ENCODE measurements around the gene MRPL16.
"Not testable (repeated sequence)": the region's sequence is repeated elsewhere in the genome, so short reads cannot be mapped to it uniquely, and the experiment has no call there.

MRPL16 gene

DNA sequence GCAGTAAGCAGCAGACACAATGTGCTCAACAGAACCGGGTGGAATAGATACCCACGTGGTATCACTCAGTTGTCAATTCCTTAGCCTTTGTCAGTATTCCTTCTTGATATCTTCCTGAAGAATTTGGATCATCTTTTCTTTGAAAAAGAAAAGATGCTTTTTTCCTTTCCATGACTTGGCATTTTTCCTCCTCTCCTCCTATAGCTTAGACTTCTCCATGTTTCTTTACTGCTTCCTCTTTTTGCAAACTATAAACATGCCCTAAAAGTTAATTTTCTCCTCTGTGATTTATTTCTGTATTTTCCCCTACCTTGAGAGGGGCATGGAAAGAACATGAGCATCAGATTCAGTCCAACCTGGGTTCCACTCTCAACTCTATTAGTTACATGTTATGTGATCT lies 23.0 kb upstream of the MRPL16 start:
- Mint-ChIP-seq H3K27me3 (no peaks in the 10 kb centered on the region), H3K36me3 (ENCODE audit: low read depth) (no peaks in the 10 kb centered on the region), H3K4me3 (no peak overlapping the region), H3K4me1 (ENCODE audit: low read depth) (peaks cover 11% of the 10 kb centered on the region), H3K27ac (peak overlapping the region; percentile 3), H3K9me3 (no peaks in the 10 kb centered on the region)
- intact Hi-C loops (cut with micrococcal nuclease): no loop called here

GRCh38 chr11:59829358-59829757 lies 18.8 kb upstream of the MRPL16 start:
- no peak overlapping the region for H3K4me3 Mint-ChIP-seq
- H3K27me3 Mint-ChIP-seq: no peaks in the 10 kb centered on the region
- H3K27ac Mint-ChIP-seq: no peak overlapping the region
- no peaks in the 10 kb centered on the region for H3K36me3 Mint-ChIP-seq (ENCODE audit: low read depth)
- peaks cover 10% of the 10 kb centered on the region for H3K4me1 Mint-ChIP-seq (ENCODE audit: low read depth)
- intact Hi-C loops (cut with micrococcal nuclease): no loop called here
- no peaks in the 10 kb centered on the region for H3K9me3 Mint-ChIP-seq

DNA sequence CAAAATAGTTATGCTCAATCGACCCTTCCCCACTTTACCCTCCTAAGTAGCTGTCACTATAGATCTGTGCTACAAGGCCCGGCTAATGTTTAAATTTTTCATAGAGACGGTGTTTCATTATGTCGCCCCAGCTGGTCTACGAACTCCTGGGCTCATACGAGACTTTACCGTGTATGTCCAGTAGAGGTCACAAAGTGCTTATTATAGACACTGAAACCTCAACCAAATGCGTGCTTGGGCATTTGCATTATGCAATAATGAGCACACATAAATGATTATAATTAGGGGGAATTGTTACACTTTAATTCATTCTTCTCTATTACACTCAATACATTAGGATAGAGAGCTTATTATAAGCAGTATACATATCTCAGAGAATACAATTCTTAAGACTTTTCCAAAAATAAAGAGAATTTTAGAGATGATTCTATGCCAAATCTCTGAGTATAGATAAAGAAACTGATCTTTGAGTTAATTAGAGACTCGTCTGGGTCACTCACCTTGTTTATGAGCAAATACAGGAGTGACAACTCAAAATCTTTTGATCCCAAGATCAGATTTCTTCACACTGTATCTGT lies 12.5 kb upstream of the MRPL16 start:
- Mint-ChIP-seq H3K4me3 (no peak overlapping the region), H3K4me1 (ENCODE audit: low read depth) (peaks cover 17% of the 10 kb centered on the region), H3K9me3 (no peaks in the 10 kb centered on the region), H3K36me3 (ENCODE audit: low read depth) (no peaks in the 10 kb centered on the region), H3K27ac (no peak overlapping the region), H3K27me3 (no peaks in the 10 kb centered on the region)
- intact Hi-C loops (cut with micrococcal nuclease): loop anchor here (1.0 to 5.0 kb wide), 3 partner anchors 96 to 419 kb away; partner anchors contain the start of gene MS4A4E

GRCh38 chr11:59818572-59818971 lies 8.0 kb upstream of the MRPL16 start:
- H3K9me3 Mint-ChIP-seq: no peaks in the 10 kb centered on the region
- intact Hi-C loops (cut with micrococcal nuclease): no loop called here
- H3K4me3 Mint-ChIP-seq: no peak overlapping the region
- peaks cover 26% of the 10 kb centered on the region for H3K4me1 Mint-ChIP-seq (ENCODE audit: low read depth)
- no peak overlapping the region for H3K27ac Mint-ChIP-seq
- H3K27me3 Mint-ChIP-seq: no peaks in the 10 kb centered on the region
- no peaks in the 10 kb centered on the region for H3K36me3 Mint-ChIP-seq (ENCODE audit: low read depth)

- H3K4me1 Mint-ChIP-seq (ENCODE audit: low read depth): peaks cover 21% of the 10 kb centered on the region
- H3K27me3 Mint-ChIP-seq; H3K27ac Mint-ChIP-seq; H3K36me3 Mint-ChIP-seq (ENCODE audit: low read depth); intact Hi-C loops (cut with micrococcal nuclease); H3K9me3 Mint-ChIP-seq; H3K4me3 Mint-ChIP-seq: not testable (repeated sequence)
Measured at GRCh38 chr11:59816434-59816833, 5.9 kb upstream of the MRPL16 start.

DNA sequence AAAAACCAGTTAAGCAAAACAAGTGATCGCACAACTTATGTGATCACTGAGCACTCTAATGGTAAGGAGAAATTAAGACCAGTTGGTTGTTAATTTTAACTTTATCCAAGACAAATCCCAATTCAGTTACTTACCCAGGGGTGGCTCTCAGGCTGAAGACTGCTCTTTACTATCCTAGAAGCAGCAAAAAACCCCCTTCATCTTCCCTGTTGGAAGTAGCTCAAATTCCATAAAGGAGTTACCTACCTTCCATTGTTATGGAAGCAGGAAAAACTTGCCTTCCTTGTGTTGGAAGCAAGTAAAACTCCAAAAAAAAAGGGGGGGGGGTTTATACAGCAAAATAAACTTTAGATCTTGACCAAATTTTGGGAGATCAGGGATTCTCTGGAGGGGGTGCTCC lies 5.2 kb upstream of the MRPL16 start:
- intact Hi-C loops (cut with micrococcal nuclease): no loop called here
- H3K4me3 Mint-ChIP-seq: no peak overlapping the region
- H3K36me3 Mint-ChIP-seq (ENCODE audit: low read depth): no peaks in the 10 kb centered on the region
- H3K27me3 Mint-ChIP-seq: no peaks in the 10 kb centered on the region
- no peaks in the 10 kb centered on the region for H3K9me3 Mint-ChIP-seq
- peaks cover 27% of the 10 kb centered on the region for H3K4me1 Mint-ChIP-seq (ENCODE audit: low read depth)
- no peak overlapping the region for H3K27ac Mint-ChIP-seq

DNA sequence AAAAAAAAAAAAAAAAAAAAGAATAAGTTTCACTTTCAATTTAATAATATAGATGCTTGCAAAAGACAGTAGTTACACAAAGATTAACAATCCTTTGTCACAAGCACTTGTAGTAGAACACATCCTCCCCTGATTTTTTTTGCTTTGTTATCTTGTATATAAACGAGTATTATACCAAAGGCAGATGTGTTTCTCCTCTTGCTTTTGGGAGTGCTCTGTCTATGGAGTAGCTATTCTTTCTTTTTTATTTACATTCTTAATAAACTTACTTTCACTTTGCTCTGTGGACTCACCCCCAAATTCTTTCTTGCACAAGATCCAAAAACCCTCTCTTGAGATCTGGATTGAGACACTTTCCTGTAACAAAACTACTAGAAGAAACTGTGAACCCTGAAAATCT lies 3.4 kb upstream of the MRPL16 start:
- Mint-ChIP-seq H3K4me3 (no peak overlapping the region), H3K9me3 (no peaks in the 10 kb centered on the region), H3K27ac (no peak overlapping the region), H3K27me3 (no peaks in the 10 kb centered on the region), H3K4me1 (ENCODE audit: low read depth) (peaks cover 34% of the 10 kb centered on the region), H3K36me3 (ENCODE audit: low read depth) (no peaks in the 10 kb centered on the region)
- intact Hi-C loops (cut with micrococcal nuclease): no loop called here

GRCh38 chr11:59813364-59813763 lies 2.8 kb upstream of the MRPL16 start:
- Mint-ChIP-seq H3K9me3 (no peaks in the 10 kb centered on the region), H3K27ac (peak overlapping the region; percentile 22)

DNA sequence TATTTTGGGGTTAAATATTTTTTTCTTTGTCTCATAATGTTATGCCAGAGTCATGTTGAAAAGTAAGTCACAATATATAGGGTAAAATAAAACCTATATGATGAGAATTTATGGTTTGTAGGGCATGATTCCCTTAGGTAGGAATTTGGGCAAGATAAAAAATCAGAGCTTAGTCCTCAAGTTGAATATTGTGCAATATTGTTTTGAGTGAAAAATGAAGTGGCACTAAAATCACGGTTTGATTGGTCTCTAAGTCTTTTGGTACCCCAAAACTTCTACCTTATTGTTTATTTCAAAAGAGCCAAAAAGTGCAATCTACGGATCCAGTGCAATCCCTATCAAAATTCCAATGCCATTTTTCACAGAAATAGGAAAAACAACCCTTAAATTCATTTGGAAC lies 1.6 kb upstream of the MRPL16 start:
- intact Hi-C loops (cut with micrococcal nuclease): no loop called here
- H3K27ac Mint-ChIP-seq: no peak overlapping the region

More at GRCh38 chr11:59813364-59813763, 2.8 kb upstream of the MRPL16 start:
- Mint-ChIP-seq H3K36me3 (ENCODE audit: low read depth) (peaks cover 5% of the 10 kb centered on the region), H3K27me3 (no peaks in the 10 kb centered on the region), H3K4me1 (ENCODE audit: low read depth) (peaks cover 28% of the 10 kb centered on the region), H3K4me3 (no peak overlapping the region)
- intact Hi-C loops (cut with micrococcal nuclease): no loop called here

GRCh38 chr11:59810911-59811259 lies 307 bp upstream of the MRPL16 start:
- Mint-ChIP-seq H3K4me1 (ENCODE audit: low read depth) (peaks cover 32% of the 10 kb centered on the region), H3K4me3 (peak overlapping the region; percentile 84), H3K27me3 (no peaks in the 10 kb centered on the region), H3K27ac (peak overlapping the region; percentile 93), H3K9me3 (no peaks in the 10 kb centered on the region), H3K36me3 (ENCODE audit: low read depth) (peaks cover 27% of the 10 kb centered on the region)
- intact Hi-C loops (cut with micrococcal nuclease): loop anchor here (2.0 kb wide), 1 partner anchor 56 kb away; the partner anchor contains the start of gene STX3

More for the DNA sequence above, 1.6 kb upstream of the MRPL16 start:
- Mint-ChIP-seq H3K27me3 (no peaks in the 10 kb centered on the region), H3K9me3 (no peaks in the 10 kb centered on the region), H3K36me3 (ENCODE audit: low read depth) (peaks cover 14% of the 10 kb centered on the region), H3K4me3 (no peak overlapping the region), H3K4me1 (ENCODE audit: low read depth) (peaks cover 28% of the 10 kb centered on the region)

GRCh38 chr11:59807047-59807610 lies 3.4 kb downstream of the MRPL16 start:
- peaks cover 59% of the 10 kb centered on the region for H3K36me3 Mint-ChIP-seq (ENCODE audit: low read depth)
- intact Hi-C loops (cut with micrococcal nuclease): loop anchor here (10.0 kb wide), 1 partner anchor 192 kb away; the partner anchor contains the start of gene OSBP
- H3K9me3 Mint-ChIP-seq: no peaks in the 10 kb centered on the region
- no peak overlapping the region for H3K27ac Mint-ChIP-seq
- H3K27me3 Mint-ChIP-seq: no peaks in the 10 kb centered on the region
- H3K4me3 Mint-ChIP-seq: no peak overlapping the region
- H3K4me1 Mint-ChIP-seq (ENCODE audit: low read depth): peaks cover 21% of the 10 kb centered on the region

- peaks cover 4% of the 10 kb centered on the region for H3K4me1 Mint-ChIP-seq (ENCODE audit: low read depth)
- peaks cover 88% of the 10 kb centered on the region for H3K36me3 Mint-ChIP-seq (ENCODE audit: low read depth)
- H3K4me3 Mint-ChIP-seq: no peak overlapping the region
- intact Hi-C loops (cut with micrococcal nuclease): loop anchor here (10.0 kb wide), 1 partner anchor 189 kb away; the partner anchor contains the start of gene OSBP
- no peaks in the 10 kb centered on the region for H3K27me3 Mint-ChIP-seq
- no peaks in the 10 kb centered on the region for H3K9me3 Mint-ChIP-seq
- no peak overlapping the region for H3K27ac Mint-ChIP-seq
Measured at GRCh38 chr11:59804061-59804460, 6.5 kb downstream of the MRPL16 start.

DNA sequence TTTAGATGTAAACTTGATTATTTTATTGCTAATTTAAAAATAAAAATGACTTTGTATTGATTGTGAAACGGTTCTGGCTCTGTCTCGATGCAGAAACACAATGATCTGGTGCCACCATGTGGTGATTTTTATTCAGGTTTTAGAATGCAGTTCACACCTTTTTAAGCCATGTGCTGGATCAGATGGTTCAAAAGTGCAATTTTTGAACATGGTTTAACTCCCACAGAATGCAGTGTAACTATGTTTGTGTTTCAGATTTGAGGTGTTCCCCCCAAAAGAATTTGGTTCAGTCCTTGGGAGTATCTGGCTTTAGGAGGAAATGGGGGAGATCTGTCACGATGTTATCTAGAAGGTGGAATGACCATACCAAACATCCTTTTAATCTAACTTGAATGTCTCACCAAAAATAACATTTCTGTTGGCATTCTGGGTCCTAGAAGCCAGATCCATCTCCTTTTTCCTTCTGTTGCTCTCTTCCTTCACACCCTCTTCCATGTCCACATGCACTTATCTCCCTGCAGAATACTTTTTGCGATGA lies 7.9 kb downstream of the MRPL16 start:
- intact Hi-C loops (cut with micrococcal nuclease): loop anchor here (1.0 to 10.0 kb wide), 2 partner anchors 48 to 188 kb away; partner anchors contain the start of gene OSBP
- Mint-ChIP-seq H3K36me3 (ENCODE audit: low read depth) (peaks cover 93% of the 10 kb centered on the region), H3K9me3 (no peaks in the 10 kb centered on the region), H3K4me3 (no peak overlapping the region), H3K27ac (no peak overlapping the region), H3K27me3 (no peaks in the 10 kb centered on the region), H3K4me1 (ENCODE audit: low read depth) (peaks cover 4% of the 10 kb centered on the region)

DNA sequence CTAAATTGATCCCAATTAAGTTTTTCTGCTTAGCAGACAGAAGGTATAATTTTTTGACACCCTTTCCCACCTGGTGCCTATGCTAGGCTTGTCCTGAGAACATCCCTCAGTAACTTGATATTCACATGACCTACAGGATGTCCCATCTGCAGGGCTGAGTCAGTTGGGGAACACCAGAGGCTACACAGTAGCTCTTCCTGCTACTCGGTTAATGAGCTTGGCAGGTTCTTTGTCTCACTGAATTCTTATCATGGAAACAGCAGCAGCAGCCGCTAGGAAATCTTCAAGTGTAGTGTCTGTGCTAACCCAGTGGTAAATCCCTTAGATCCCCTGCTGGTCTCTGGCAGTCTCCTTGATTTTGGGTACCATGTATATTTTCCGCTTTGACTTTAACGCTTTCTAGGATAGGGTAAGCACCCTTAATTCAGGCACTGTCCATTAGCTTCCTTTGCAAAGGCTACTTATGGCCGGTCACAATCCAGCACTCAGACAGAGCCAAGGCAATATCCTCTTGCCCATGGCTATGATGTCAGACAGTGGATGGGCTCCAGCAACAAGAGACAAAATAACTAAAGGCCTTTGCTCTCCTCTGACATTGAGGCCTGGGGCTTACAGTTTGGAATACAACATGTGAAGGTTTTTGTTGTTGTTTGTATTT lies 8.5 kb downstream of the MRPL16 start:
- Mint-ChIP-seq H3K4me3 (no peak overlapping the region), H3K36me3 (ENCODE audit: low read depth) (peaks cover 93% of the 10 kb centered on the region), H3K9me3 (no peaks in the 10 kb centered on the region), H3K27me3 (no peaks in the 10 kb centered on the region), H3K4me1 (ENCODE audit: low read depth) (peaks cover 4% of the 10 kb centered on the region), H3K27ac (no peak overlapping the region)
- intact Hi-C loops (cut with micrococcal nuclease): loop anchor here (1.0 to 10.0 kb wide), 2 partner anchors 48 to 187 kb away; partner anchors contain the start of gene OSBP
